HEK293 (cell line): ENCODE results near the gene PRKAG2.
A peak's percentile ranks its signal among the peaks of the same experiment; 100 is the strongest.

ENCODE experiments used
- CTCF ChIA-PET: fragments of 350-600 bp; formaldehyde crosslinking; extraction: SDS; loops from one replicate; lab custom pipeline; 2021; ENCODE audit warnings: antibody characterized with exemption; lab: Yijun Ruan, JAX
- POLR2A ChIA-PET: fragments of 300-600 bp; formaldehyde crosslinking; extraction: SDS; loops from one replicate; lab custom pipeline; 2020; ENCODE audit warnings: antibody characterized with exemption, inconsistent platforms; lab: Yijun Ruan, JAX
- H3K27ac ChIP-seq: fragments of 200-500 bp; sonication (Bioruptor generic); 2 replicates; pipeline ENCODE4 v1.5.1; 2014; ENCODE audit warnings: low read depth, low read length, control low read depth, inconsistent platforms; ENCODE audit errors: extremely low read depth
- H3K36me3 ChIP-seq, 2 experiments: fragments of 200-500 bp in 1 of 2; sonication (Bioruptor generic) in 1 of 2; 1 replicate in 1 of 2; 2 replicates in 1 of 2; pipeline ENCODE4 v1.5.1; 2014 to 2017; ENCODE audit warnings: inconsistent platforms in 2 of 2, low read length in 2 of 2; ENCODE audit not compliant: control insufficient read depth in 2 of 2, insufficient read depth in 1 of 2
- H3K4me1 ChIP-seq: fragments of 200-500 bp; sonication (Bioruptor generic); 2 replicates; pipeline ENCODE4 v1.5.1; 2014; ENCODE audit warnings: mild to moderate bottlenecking, low read length, inconsistent platforms; ENCODE audit not compliant: control insufficient read depth, insufficient read depth
- H3K4me3 ChIP-seq: 2 replicates; pipeline ENCODE4 v1.5.1; 2011; ENCODE audit warnings: low read depth, mild to moderate bottlenecking, control low read depth, low read length, moderate library complexity
- H3K9me3 ChIP-seq: fragments of 200-500 bp; sonication (Bioruptor generic); 2 replicates; pipeline ENCODE4 v1.5.1; 2014; ENCODE audit warnings: low read depth, low read length, inconsistent platforms; ENCODE audit not compliant: control insufficient read depth, insufficient read depth
- EGR2 ChIP-seq: fragments of 450-650 bp; formaldehyde crosslinking; IDR thresholded peaks from 2 replicates; pipeline ENCODE4 v1.5.1; 2016; ENCODE audit warnings: low read depth, missing biosample characterization, missing genetic modification characterization
- KLF10 ChIP-seq: fragments of 450-650 bp; IDR thresholded peaks from 2 replicates; pipeline ENCODE4 v1.5.1; 2018; ENCODE audit warnings: missing biosample characterization, mild to moderate bottlenecking, missing genetic modification characterization
- MZF1 ChIP-seq: fragments of 450-650 bp; formaldehyde crosslinking; IDR thresholded peaks from 2 replicates; pipeline ENCODE4 v1.5.1; 2017; ENCODE audit warnings: missing biosample characterization, missing genetic modification characterization, borderline replicate concordance
- SETDB1 ChIP-seq: IDR thresholded peaks from one replicate; pipeline ENCODE4 v1.6.1; 2017; ENCODE audit warnings: mild to moderate bottlenecking, low read length, moderate library complexity, mixed read lengths; ENCODE audit not compliant: insufficient read length
- SP7 ChIP-seq: fragments of 450-650 bp; formaldehyde crosslinking; IDR thresholded peaks from 2 replicates; pipeline ENCODE4 v1.5.1; 2016; ENCODE audit warnings: missing biosample characterization, missing genetic modification characterization
- YY2 ChIP-seq: fragments of 450-650 bp; formaldehyde crosslinking; IDR thresholded peaks from 2 replicates; pipeline ENCODE4 v1.5.1; 2016; ENCODE audit warnings: missing biosample characterization, missing genetic modification characterization
- ZBTB17 ChIP-seq: fragments of 450-650 bp; formaldehyde crosslinking; IDR thresholded peaks from 2 replicates; pipeline ENCODE4 v1.5.1; 2016; ENCODE audit warnings: missing biosample characterization, missing genetic modification characterization
- ZFHX2 ChIP-seq: fragments of 450-650 bp; formaldehyde crosslinking; conservative IDR thresholded peaks from 2 replicates; pipeline ENCODE4 v1.5.1; 2016; ENCODE audit warnings: missing biosample characterization, missing genetic modification characterization
- ZFP69B ChIP-seq: fragments of 450-650 bp; formaldehyde crosslinking; IDR thresholded peaks from 2 replicates; pipeline ENCODE4 v1.5.1; 2016; ENCODE audit warnings: missing biosample characterization, missing genetic modification characterization
- ZIC2 ChIP-seq: fragments of 450-650 bp; formaldehyde crosslinking; IDR thresholded peaks from 2 replicates; pipeline ENCODE4 v1.5.1; 2016; ENCODE audit warnings: missing biosample characterization, missing genetic modification characterization
- ZNF10 ChIP-seq: fragments of 450-650 bp; formaldehyde crosslinking; IDR thresholded peaks from 2 replicates; pipeline ENCODE4 v1.5.1; 2017; ENCODE audit warnings: missing biosample characterization, missing genetic modification characterization
- ZNF274 ChIP-seq, 2 experiments: fragments of 200-500 bp in 1 of 2; fragments of 450-650 bp in 1 of 2; sonication (Bioruptor generic) in 1 of 2; formaldehyde crosslinking in 1 of 2; IDR thresholded peaks; 2 replicates each; pipeline versions ENCODE4 v1.5.1 to v1.6.1; 2014 to 2016; ENCODE audit warnings: borderline replicate concordance in 1 of 2, inconsistent platforms in 1 of 2, low read length in 1 of 2, missing biosample characterization in 1 of 2, missing genetic modification characterization in 1 of 2
- ZNF37A ChIP-seq: fragments of 450-650 bp; IDR thresholded peaks from 2 replicates; pipeline ENCODE4 v1.5.1; 2018; ENCODE audit warnings: missing biosample characterization, missing genetic modification characterization
- ZNF416 ChIP-seq: fragments of 450-650 bp; formaldehyde crosslinking; IDR thresholded peaks from 2 replicates; pipeline ENCODE4 v1.5.1; 2016; ENCODE audit warnings: missing biosample characterization, missing genetic modification characterization
- ZNF645 ChIP-seq: fragments of 450-650 bp; formaldehyde crosslinking; IDR thresholded peaks from 2 replicates; pipeline ENCODE4; 2016; ENCODE audit warnings: missing biosample characterization, missing genetic modification characterization
- ZNF776 ChIP-seq: fragments of 450-650 bp; formaldehyde crosslinking; IDR thresholded peaks from 2 replicates; pipeline ENCODE4 v1.5.0; 2017; ENCODE audit warnings: missing biosample characterization, missing genetic modification characterization, borderline replicate concordance
- ZNF777 ChIP-seq: fragments of 450-650 bp; formaldehyde crosslinking; IDR thresholded peaks from 2 replicates; pipeline ENCODE4 v1.5.1; 2017; ENCODE audit warnings: missing biosample characterization, missing genetic modification characterization, borderline replicate concordance
- TF ChIP-seq, protein P1 (sequence below): fragments of 450-650 bp; formaldehyde crosslinking; IDR thresholded peaks from 2 replicates; pipeline ENCODE4 v1.5.1; 2016; ENCODE audit warnings: missing biosample characterization, missing genetic modification characterization
- TF ChIP-seq, protein P2 (sequence below): fragments of 450-650 bp; formaldehyde crosslinking; IDR thresholded peaks from 2 replicates; pipeline ENCODE4 v1.5.1; 2016; ENCODE audit warnings: missing biosample characterization, missing genetic modification characterization

The PRKAG2 gene

DNA sequence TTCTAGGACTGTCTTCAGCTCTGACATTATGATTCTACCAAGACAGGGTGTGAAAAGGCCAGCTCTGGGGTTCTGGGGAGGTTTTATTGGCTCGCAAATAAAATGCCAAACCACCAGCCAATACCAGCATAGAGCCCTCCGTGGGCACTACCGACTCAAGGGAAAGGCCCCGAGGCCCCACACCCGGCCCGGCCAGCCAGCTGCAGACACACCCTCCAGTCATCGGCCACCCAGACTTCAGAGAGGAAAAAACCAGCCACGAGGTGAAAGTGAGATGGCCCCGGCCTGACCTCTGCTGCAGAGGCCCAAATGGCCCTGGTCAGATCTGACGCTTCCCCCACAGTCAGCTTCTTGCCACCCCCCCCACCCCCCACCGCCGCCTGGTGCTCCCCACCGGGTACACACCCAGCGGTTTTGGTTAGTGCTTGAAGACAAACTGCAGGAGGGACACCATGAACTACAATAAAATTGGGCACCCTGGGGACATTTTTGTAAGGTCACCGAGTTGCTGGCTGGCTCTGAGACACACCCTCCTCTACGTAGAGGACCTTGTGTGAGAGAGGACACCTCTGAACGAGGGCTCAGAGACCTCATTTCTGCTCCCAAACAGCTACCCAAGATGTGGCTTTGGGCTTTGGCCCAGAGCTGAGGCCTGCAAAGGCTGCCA, 79.9 kb downstream of the PRKAG2 start:
- H3K36me3 ChIP-seq, result no peaks in the 10 kb centered on the region
- H3K27ac ChIP-seq, result no peak overlapping the region
- no peaks in the 10 kb centered on the region for H3K4me1 ChIP-seq
- no peaks in the 10 kb centered on the region for H3K9me3 ChIP-seq
- ChIA-PET POLR2A (interaction anchor here (1.3 kb wide), 1 partner anchor 12 kb away, joined by 3 read pairs; no protein-coding TSS in a partner anchor), CTCF (interaction anchor here (1.0 to 1.7 kb wide), 2 partner anchors 13 to 15 kb away, joined by 4 to 6 read pairs; no protein-coding TSS in a partner anchor)
- H3K4me3 ChIP-seq, result no peak overlapping the region
- TF ChIP-seq ZIC2 (tag by site-specific recombination) (peak; percentile 84), ZNF416 (tag by site-specific recombination) (no peak)

GRCh38 chr7:151796091-151796870, 80.6 kb downstream of the PRKAG2 start:
- no peaks in the 10 kb centered on the region for H3K4me1 ChIP-seq
- no peak overlapping the region for H3K27ac ChIP-seq
- TF ChIP-seq, protein P1, sequence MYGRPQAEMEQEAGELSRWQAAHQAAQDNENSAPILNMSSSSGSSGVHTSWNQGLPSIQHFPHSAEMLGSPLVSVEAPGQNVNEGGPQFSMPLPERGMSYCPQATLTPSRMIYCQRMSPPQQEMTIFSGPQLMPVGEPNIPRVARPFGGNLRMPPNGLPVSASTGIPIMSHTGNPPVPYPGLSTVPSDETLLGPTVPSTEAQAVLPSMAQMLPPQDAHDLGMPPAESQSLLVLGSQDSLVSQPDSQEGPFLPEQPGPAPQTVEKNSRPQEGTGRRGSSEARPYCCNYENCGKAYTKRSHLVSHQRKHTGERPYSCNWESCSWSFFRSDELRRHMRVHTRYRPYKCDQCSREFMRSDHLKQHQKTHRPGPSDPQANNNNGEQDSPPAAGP (tag by site-specific recombination), result peak; percentile 31; the same call in 1 of the 2 replicates
- TF ChIP-seq ZNF645 (tag by site-specific recombination), result no peak
- no peaks in the 10 kb centered on the region for H3K36me3 ChIP-seq
- no peak overlapping the region for H3K4me3 ChIP-seq
- POLR2A ChIA-PET, result no interaction called here
- CTCF ChIA-PET, result interaction anchor here (1.7 kb wide), 1 partner anchor 12 kb away, joined by 6 read pairs; no protein-coding TSS in a partner anchor
- H3K9me3 ChIP-seq, result no peaks in the 10 kb centered on the region

DNA sequence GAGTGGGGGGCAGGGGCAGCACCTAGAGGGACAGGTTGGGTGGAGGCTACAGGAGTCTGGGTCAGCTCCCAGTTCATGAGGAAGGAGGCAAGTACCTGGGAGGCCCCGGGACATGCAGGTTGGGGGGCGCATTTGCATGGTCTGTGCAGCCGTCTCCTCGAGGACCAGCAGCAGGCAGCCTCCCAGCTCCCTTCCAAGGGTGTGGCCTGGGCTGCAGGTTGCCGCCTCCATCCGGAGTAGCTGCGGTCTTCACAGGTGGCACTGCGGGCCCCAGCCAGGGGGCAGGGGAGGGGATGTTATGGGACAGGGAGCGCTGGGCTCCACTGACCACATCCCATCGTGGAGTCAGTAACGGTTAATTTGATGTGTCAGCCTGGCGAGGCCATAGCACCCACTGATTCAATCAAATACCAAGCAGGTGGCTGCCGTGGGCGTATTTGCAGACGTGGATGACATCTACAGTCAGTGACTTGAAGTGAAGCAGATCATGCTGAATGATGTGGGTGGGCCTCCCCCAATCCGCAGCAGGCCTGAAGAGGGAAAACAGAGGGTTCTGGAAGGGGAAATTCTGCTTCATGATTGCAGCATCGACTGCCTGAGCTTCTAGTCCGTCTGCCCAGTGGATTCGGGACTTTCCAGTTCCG, 81.6 kb downstream of the PRKAG2 start:
- POLR2A ChIA-PET, result interaction anchor here (0.6 kb wide), 1 partner anchor 128 kb away, joined by 3 read pairs; no protein-coding TSS in a partner anchor
- Histone ChIP-seq H3K4me1 (no peaks in the 10 kb centered on the region), H3K4me3 (no peak overlapping the region), H3K36me3 (no peaks in the 10 kb centered on the region), H3K27ac (no peak overlapping the region), H3K9me3 (no peaks in the 10 kb centered on the region)
- TF ChIP-seq EGR2 (peak; percentile 93), ZFP69B (no peak), ZFHX2 (tag by site-specific recombination) (peak; percentile 95)
- CTCF ChIA-PET, result interaction anchor here (0.5 kb wide), 1 partner anchor 80 kb away, joined by 3 read pairs; no protein-coding TSS in a partner anchor

DNA sequence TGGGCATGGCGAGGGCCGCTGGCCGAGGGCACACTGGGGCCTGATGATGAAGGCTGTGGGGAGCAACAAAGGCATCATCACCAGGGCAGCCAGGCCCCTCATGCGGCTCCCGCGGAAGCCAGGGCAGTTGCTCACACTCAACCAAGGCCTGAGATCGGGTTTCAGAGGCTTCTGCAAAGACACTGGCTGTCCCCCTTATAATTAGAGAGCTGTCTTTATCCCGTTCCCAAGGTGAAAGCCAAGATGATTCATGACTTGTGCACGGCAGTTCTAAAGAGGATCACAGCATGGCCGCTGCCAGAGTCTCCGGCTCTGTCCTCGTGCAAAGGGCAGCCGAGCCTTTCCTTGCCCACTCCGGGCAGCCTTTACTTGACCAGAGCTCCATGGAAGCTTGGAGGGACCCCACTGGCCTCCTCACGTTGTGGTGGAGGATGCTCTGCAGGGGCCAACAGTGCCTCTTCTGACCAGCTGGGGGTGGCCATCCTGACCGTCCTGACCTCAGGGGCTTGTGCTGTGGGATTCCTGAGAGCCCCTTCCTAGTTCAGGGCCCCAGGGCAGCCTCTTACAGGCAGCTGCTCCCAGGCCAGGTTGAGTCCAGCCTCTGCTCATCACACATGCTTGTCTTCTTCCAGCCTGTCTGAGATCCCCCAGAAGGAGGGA, 82.3 kb downstream of the PRKAG2 start:
- no peaks in the 10 kb centered on the region for H3K9me3 ChIP-seq
- no peak overlapping the region for H3K4me3 ChIP-seq
- no peaks in the 10 kb centered on the region for H3K36me3 ChIP-seq
- CTCF ChIA-PET, result interaction anchor here (0.5 to 4.4 kb wide), 2 partner anchors 12 to 80 kb away, joined by 3 to 37 read pairs; no protein-coding TSS in a partner anchor
- POLR2A ChIA-PET, result no interaction called here
- H3K27ac ChIP-seq, result no peak overlapping the region
- H3K4me1 ChIP-seq, result no peaks in the 10 kb centered on the region
- TF ChIP-seq KLF10 (no peak), ZNF274 (IDR thresholded peaks at IDR 0.05; ENCODE audit: low read length) (no peak), ZNF274 (tag by site-specific recombination; IDR thresholded peaks at IDR 0.05; ENCODE audit: borderline replicate concordance) (no peak), YY2 (tag by site-specific recombination) (peak; percentile 51; the same call in 1 of the 2 replicates), ZNF776 (tag by site-specific recombination) (no peak), ZBTB17 (no peak), ZNF10 (tag by site-specific recombination) (no peak), EGR2 (no peak), MZF1 (tag by site-specific recombination) (no peak), ZNF777 (no peak), SETDB1 (no peak), SP7 (tag by site-specific recombination) (peak; percentile 96), ZNF37A (tag by site-specific recombination) (no peak)
- TF ChIP-seq, protein P2, sequence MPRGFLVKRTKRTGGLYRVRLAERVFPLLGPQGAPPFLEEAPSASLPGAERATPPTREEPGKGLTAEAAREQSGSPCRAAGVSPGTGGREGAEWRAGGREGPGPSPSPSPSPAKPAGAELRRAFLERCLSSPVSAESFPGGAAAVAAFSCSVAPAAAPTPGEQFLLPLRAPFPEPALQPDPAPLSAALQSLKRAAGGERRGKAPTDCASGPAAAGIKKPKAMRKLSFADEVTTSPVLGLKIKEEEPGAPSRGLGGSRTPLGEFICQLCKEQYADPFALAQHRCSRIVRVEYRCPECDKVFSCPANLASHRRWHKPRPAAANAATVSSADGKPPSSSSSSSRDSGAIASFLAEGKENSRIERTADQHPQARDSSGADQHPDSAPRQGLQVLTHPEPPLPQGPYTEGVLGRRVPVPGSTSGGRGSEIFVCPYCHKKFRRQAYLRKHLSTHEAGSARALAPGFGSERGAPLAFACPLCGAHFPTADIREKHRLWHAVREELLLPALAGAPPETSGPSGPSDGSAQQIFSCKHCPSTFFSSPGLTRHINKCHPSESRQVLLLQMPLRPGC (tag by site-specific recombination), result no peak
